Measurements from ENCODE around the gene ECHDC3. TPM values are rescaled to one million over a fixed set of nuclear protein-coding genes. Genes with fewer than 3 reads are reported as not detected.

Gene ECHDC3
- total RNA-seq, 4 donors from 2014 or later: 44.5 to 139 (median 89.4) TPM

DNA sequence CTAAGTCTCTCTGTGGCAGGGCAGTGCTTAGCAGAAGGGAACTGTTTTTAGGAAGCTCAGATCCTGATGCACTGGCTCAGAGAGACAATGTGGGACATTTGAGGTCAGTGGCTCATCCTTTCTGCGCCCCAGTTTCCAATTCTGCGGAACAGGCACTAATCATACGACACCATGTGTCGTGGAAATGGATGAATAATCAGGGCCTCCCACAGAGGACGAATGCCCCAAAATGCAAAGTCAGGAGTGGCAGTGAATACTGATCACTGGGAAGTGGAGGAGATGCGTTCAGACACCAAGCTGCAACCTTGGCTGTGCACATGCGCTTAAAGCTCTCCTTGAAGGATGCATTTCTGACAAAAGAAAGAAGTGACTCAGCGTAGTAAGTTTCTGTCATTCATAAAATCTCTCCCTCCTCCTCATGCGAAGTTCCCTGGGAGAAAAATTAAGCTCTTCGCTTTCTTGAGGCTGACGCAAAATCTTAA is 21.9 kb upstream of the ECHDC3 start:
- no peak for DNase-seq (ENCODE audit: low spot score in 2 of 2)
- WGBS, 2 donors: 90 to 91% methylated on average over 11 of the region's 11 CpGs
- TF ChIP-seq POLR2A (IDR thresholded peaks at IDR 0.05): no peak
- TF ChIP-seq, protein P1, sequence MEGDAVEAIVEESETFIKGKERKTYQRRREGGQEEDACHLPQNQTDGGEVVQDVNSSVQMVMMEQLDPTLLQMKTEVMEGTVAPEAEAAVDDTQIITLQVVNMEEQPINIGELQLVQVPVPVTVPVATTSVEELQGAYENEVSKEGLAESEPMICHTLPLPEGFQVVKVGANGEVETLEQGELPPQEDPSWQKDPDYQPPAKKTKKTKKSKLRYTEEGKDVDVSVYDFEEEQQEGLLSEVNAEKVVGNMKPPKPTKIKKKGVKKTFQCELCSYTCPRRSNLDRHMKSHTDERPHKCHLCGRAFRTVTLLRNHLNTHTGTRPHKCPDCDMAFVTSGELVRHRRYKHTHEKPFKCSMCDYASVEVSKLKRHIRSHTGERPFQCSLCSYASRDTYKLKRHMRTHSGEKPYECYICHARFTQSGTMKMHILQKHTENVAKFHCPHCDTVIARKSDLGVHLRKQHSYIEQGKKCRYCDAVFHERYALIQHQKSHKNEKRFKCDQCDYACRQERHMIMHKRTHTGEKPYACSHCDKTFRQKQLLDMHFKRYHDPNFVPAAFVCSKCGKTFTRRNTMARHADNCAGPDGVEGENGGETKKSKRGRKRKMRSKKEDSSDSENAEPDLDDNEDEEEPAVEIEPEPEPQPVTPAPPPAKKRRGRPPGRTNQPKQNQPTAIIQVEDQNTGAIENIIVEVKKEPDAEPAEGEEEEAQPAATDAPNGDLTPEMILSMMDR (IDR thresholded peaks at IDR 0.05): no peak
- intact Hi-C loops (cut with DNase I; ENCODE audit: low total_unique reads): no loop called here
- no peak overlapping the region for H3K4me3 ChIP-seq (ENCODE audit: low read depth, poor library complexity, severe bottlenecking)

DNA sequence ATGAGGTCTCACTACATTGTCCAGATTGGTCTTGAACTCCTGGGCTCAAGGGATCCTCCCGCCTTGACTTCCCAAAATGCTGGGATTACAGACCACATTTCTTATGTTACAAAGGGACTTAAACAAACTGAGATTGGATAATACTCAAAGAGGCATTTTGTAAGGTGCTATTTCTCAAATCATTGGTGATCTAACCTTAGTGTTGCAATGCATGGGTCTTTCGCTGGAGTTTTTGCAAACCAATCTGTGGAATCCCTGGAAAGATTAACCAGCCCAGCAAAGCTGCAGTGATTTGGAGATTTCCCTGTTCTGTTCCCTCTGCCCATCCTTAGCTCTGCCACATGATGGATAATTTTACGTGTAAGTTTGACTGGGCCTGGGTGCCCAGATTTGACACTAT is 20.4 kb upstream of the ECHDC3 start:
- no peak for DNase-seq (ENCODE audit: low spot score in 2 of 2)
- 90 to 93% methylated on average over 3 of the region's 3 CpGs for WGBS, 2 donors
- no peak for TF ChIP-seq POLR2A (IDR thresholded peaks at IDR 0.05)
- TF ChIP-seq, protein P1 (IDR thresholded peaks at IDR 0.05): no peak
- H3K4me3 ChIP-seq (ENCODE audit: low read depth, poor library complexity, severe bottlenecking): no peak overlapping the region
- intact Hi-C loops (cut with DNase I; ENCODE audit: low total_unique reads): no loop called here

DNA sequence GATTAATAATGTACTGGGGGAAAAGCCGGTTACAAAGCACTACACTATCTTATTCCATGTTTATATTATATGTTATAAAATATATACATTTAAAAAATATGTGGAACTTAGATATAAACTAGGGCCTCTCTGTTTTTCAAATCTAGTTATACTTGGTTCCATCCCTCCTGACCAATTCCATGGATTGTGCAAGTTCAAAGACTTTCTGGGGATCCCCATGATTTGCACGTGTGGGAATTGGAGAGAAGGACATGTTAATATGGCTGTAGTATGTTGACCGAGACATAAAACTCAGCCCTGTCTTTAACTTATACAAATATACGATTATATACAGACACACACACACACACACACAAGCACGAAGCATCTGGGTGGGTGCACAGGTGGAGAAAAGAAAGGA is 18.8 kb upstream of the ECHDC3 start:
- intact Hi-C loops (cut with DNase I; ENCODE audit: low total_unique reads): no loop called here
- WGBS, 2 donors: 77 to 87% methylated on average over 5 of the region's 5 CpGs
- H3K4me3 ChIP-seq (ENCODE audit: low read depth, poor library complexity, severe bottlenecking): no peak overlapping the region
- DNase-seq (ENCODE audit: low spot score in 2 of 2): no peak
- TF ChIP-seq POLR2A (IDR thresholded peaks at IDR 0.05): no peak
- TF ChIP-seq, protein P1 (IDR thresholded peaks at IDR 0.05): no peak

DNA sequence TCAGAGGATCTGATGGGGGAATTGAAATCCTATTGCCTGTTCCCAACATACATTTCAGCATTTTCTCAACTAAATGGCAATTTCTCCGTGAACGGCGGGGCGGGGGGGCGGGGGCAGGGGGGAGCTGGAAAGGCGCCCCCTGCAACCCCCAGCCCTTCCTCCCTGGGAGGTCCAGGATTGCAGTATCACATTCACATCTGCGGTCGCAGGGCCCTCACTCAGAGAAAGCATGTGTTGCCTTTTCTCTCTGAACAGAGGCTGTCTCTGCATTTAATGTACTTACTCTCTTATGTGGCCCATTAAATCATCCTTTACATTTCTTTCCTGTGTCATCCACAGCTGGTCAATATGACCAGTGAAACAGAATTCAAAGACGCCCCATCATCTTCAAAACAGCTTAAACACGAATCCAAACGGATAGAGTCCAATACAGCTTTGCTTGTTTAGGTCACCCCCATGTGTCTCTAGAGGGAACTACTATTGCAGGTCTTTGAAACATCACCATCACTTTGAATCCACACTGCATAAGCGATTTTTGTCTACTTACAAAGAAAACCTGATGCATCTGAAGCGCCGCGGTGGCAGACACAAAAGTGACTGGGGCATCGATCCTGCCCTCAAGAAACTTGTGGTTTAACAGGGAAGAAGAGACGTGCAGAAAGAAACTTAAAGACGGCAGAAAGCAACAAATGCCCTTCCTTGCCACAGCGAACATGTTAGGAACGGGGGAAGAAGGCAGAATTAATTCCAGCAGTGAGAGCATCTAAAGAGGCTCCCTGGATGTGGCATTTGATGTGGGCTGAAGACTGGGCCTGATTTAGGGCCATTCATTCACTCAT is 17.0 kb upstream of the ECHDC3 start:
- no peak overlapping the region for H3K4me3 ChIP-seq (ENCODE audit: low read depth, poor library complexity, severe bottlenecking)
- intact Hi-C loops (cut with DNase I; ENCODE audit: low total_unique reads): no loop called here
- TF ChIP-seq, protein P1 (IDR thresholded peaks at IDR 0.05): peak in 1 of 3 donors; percentile 36
- no peak for TF ChIP-seq POLR2A (IDR thresholded peaks at IDR 0.05)
- 51 to 62% methylated on average over 20 of the region's 20 CpGs for WGBS, 2 donors
- no peak for DNase-seq (ENCODE audit: low spot score in 2 of 2)

DNA sequence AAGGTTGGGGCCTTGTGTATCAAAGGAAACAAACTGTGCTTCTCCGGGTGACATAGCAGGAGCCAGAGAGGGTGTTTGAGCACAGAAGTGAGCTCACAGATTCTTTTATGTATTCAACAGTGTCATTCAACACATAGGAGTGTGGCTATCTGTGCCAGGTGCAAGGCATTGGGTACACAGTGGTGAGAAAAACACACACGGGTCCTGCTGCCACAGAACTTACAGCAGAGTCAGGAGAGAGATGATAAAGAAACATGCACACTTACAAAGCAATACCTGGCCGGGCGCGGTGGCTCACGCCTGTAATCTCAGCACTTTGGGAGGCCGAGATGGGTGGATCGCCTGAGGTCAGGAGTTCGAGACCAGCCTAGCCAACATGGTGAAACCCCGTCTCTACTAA is 16.3 kb upstream of the ECHDC3 start:
- no peak for DNase-seq (ENCODE audit: low spot score in 2 of 2)
- WGBS, 2 donors: 88 to 89% methylated on average over 10 of the region's 10 CpGs
- no peak for TF ChIP-seq POLR2A (IDR thresholded peaks at IDR 0.05)
- TF ChIP-seq, protein P1 (IDR thresholded peaks at IDR 0.05): no peak
- intact Hi-C loops (cut with DNase I; ENCODE audit: low total_unique reads): no loop called here
- no peak overlapping the region for H3K4me3 ChIP-seq (ENCODE audit: low read depth, poor library complexity, severe bottlenecking)

All from lower leg skin (tissue), 4 donors.